Activated naive CD8-positive, alpha-beta T cell treated with anti-CD3 and anti-CD28 coated beads for 36 hours (primary cell): ENCODE measurements around the gene CNTN5. TPM values are rescaled to one million over a fixed set of nuclear protein-coding genes. Genes with fewer than 3 reads are reported as not detected.
"Not testable (repeated sequence)": the region's sequence is repeated elsewhere in the genome, so short reads cannot be mapped to it uniquely, and the experiment has no call there.

Source experiments
- DNase-seq: peaks from one replicate; pipeline ENCODE4 v3.0.0; 2021
- H3K27ac Mint-ChIP-seq: one replicate; pipeline ENCODE4 v1.8.0; 2022; ENCODE audit warnings: mild to moderate bottlenecking, moderate library complexity, mixed read lengths
- H3K27me3 Mint-ChIP-seq: one replicate; pipeline ENCODE4 v1.8.0; 2022; ENCODE audit warnings: mild to moderate bottlenecking, mixed read lengths
- H3K36me3 Mint-ChIP-seq: one replicate; pipeline ENCODE4 v1.8.0; 2021; ENCODE audit warnings: mild to moderate bottlenecking, mixed read lengths
- H3K4me1 Mint-ChIP-seq: one replicate; pipeline ENCODE4 v1.8.0; 2021; ENCODE audit warnings: mixed read lengths
- H3K4me3 Mint-ChIP-seq: one replicate; pipeline ENCODE4 v1.8.0; 2022; ENCODE audit warnings: mild to moderate bottlenecking, moderate library complexity, mixed read lengths
- H3K9me3 Mint-ChIP-seq: one replicate; pipeline ENCODE4 v1.8.0; 2022; ENCODE audit warnings: mixed read lengths
- total RNA-seq, 2 experiments: library from RNA; stranded (reverse); gene quantifications; one replicate each; pipeline ENCODE4 v1.2.3, GENCODE V29; 2021

Gene CNTN5
- total RNA-seq, 2 experiments from 2014 or later, result not detected

DNA sequence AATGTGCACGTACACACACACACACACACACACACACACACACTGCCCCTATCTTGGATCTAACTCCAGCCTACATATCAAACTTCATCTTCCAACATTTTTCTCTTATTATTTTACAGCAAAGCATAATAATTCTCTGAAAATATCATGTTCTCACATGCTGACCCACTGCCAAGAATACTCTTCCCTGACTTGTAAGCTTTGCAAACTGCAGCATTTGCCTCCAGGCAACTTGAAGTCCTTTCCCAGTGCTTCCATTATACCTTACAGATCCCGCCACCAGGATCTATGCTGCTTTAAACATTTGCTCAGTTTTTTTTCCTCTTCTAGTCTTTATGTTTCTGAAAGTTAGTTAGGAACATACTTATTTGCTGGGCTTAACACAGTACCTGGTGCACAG, 1183.0 kb downstream of the CNTN5 start:
- DNase-seq, result no peak
- Mint-ChIP-seq H3K4me3 (no peak overlapping the region), H3K27me3 (no peaks in the 10 kb centered on the region), H3K36me3 (no peaks in the 10 kb centered on the region), H3K9me3 (no peaks in the 10 kb centered on the region), H3K4me1 (no peaks in the 10 kb centered on the region), H3K27ac (no peak overlapping the region)

DNA sequence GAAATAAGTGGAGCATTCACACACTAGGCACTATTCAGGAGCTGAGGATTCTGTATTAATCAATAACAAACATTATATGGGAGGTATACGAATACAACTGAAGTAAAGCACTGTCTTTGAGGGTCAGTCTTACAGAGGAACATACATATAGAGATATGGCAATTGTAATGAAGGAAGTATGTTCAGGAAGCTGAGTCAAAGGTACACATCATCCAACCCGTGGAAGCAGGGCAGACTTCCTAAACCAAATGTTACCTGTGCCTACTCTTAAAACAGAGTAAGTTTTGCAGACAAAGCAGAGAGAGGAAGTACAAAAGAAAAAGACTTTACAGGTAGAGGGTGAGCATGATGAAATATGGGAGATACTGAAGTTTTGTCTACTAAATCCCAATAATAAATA, 1185.2 kb downstream of the CNTN5 start:
- Mint-ChIP-seq H3K9me3 (no peaks in the 10 kb centered on the region), H3K36me3 (no peaks in the 10 kb centered on the region), H3K4me1 (no peaks in the 10 kb centered on the region), H3K4me3 (no peak overlapping the region), H3K27me3 (no peaks in the 10 kb centered on the region), H3K27ac (no peak overlapping the region)
- DNase-seq, result no peak

DNA sequence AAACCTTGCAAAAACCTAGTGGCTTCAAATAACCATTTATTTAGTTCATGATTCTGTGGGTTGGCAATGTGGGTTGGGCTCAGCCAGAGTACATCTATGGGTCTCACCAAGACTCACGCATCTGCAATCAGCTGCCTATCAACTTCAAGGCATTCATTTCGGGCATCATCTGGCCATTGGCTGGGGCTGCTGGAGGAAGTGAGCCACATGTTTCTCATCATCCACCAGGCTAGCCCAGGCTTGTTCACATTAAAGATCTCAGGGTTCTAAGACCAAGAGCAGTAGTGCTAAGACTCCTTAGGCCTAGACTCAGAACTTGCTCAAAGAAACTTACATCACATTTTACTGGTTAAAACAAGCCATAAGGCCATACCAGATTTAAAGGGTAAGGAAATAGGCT, 1187.5 kb downstream of the CNTN5 start:
- H3K36me3 Mint-ChIP-seq, result no peaks in the 10 kb centered on the region
- no peak overlapping the region for H3K27ac Mint-ChIP-seq
- no peaks in the 10 kb centered on the region for H3K9me3 Mint-ChIP-seq
- H3K4me3 Mint-ChIP-seq, result no peak overlapping the region
- no peaks in the 10 kb centered on the region for H3K27me3 Mint-ChIP-seq
- no peaks in the 10 kb centered on the region for H3K4me1 Mint-ChIP-seq
- no peak for DNase-seq

- Mint-ChIP-seq H3K9me3 (peaks cover 5% of the 10 kb centered on the region), H3K4me1 (no peaks in the 10 kb centered on the region), H3K36me3 (no peaks in the 10 kb centered on the region), H3K27ac (no peak overlapping the region), H3K4me3 (no peak overlapping the region), H3K27me3 (no peaks in the 10 kb centered on the region)
- DNase-seq, result no peak
Observed at GRCh38 chr11:100214791-100215190, 1194.0 kb downstream of the CNTN5 start.

DNA sequence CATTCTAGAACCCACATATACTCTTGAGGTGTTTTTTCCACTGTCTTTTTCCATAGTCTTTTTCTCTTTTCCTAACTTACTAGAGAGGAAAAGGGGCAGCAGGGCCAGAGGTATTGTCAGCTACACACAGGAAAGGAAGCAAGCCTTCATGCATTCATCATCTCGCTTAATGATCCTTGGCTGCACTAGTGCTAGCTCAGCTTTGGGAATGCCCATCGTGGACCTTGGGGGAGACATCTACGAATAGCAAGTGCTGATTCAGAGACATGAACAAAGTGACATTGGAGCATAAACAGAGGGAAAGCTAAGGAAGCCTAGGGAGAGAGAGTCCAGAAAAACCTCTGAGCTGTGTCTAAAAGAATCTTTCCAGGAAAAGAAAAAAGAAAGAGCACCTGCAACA, 1200.1 kb downstream of the CNTN5 start:
- Mint-ChIP-seq H3K27ac (no peak overlapping the region), H3K9me3 (peaks cover 6% of the 10 kb centered on the region), H3K4me1 (no peaks in the 10 kb centered on the region), H3K4me3 (no peak overlapping the region), H3K36me3 (no peaks in the 10 kb centered on the region), H3K27me3 (no peaks in the 10 kb centered on the region)
- no peak for DNase-seq

GRCh38 chr11:100221791-100222190, 1201.0 kb downstream of the CNTN5 start:
- peaks cover 6% of the 10 kb centered on the region for H3K9me3 Mint-ChIP-seq
- no peaks in the 10 kb centered on the region for H3K36me3 Mint-ChIP-seq
- H3K4me3 Mint-ChIP-seq, result no peak overlapping the region
- no peaks in the 10 kb centered on the region for H3K27me3 Mint-ChIP-seq
- no peak overlapping the region for H3K27ac Mint-ChIP-seq
- no peaks in the 10 kb centered on the region for H3K4me1 Mint-ChIP-seq
- DNase-seq, result no peak

DNA sequence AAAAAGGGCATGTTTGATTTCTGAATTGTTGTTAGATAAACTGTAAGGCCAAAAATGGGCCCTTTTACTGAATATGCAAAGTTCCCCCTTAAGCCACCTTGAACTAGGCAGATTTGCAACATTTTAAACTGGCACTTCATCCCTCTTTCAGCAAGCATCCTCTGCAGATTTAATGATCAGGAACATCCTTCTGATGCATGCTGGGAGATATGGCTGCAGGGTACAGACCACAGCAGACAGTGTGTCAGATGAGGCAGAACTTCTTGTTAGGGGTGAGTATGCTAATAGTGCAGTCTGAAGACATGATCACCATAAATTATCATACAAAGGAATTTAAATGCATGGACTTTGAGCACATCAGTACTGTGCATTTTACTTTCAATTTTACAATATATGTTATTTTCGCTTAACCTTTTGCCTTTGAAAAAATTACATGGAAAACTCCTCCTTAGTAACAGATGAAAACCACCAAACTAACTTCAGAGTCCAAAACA, 1203.8 kb downstream of the CNTN5 start:
- DNase-seq, result no peak
- Mint-ChIP-seq H3K27ac (no peak overlapping the region), H3K27me3 (no peaks in the 10 kb centered on the region), H3K4me1 (no peaks in the 10 kb centered on the region), H3K4me3 (no peak overlapping the region), H3K9me3 (peaks cover 6% of the 10 kb centered on the region), H3K36me3 (no peaks in the 10 kb centered on the region)

- Mint-ChIP-seq H3K4me1 (no peaks in the 10 kb centered on the region), H3K27ac (no peak overlapping the region), H3K36me3 (no peaks in the 10 kb centered on the region), H3K27me3 (no peaks in the 10 kb centered on the region), H3K9me3 (peaks cover 5% of the 10 kb centered on the region), H3K4me3 (no peak overlapping the region)
- DNase-seq, result no peak
Observed at GRCh38 chr11:100229086-100229485, 1208.3 kb downstream of the CNTN5 start.

- Mint-ChIP-seq H3K36me3 (no peaks in the 10 kb centered on the region), H3K9me3 (peaks cover 6% of the 10 kb centered on the region), H3K4me3 (no peak overlapping the region), H3K4me1 (no peaks in the 10 kb centered on the region), H3K27me3 (no peaks in the 10 kb centered on the region), H3K27ac (no peak overlapping the region)
- no peak for DNase-seq
Observed at GRCh38 chr11:100232006-100232405, 1211.3 kb downstream of the CNTN5 start.

- DNase-seq, result no peak
- Mint-ChIP-seq H3K36me3 (no peaks in the 10 kb centered on the region), H3K27me3 (no peaks in the 10 kb centered on the region), H3K27ac (no peak overlapping the region), H3K4me3 (no peak overlapping the region), H3K9me3 (peaks cover 6% of the 10 kb centered on the region), H3K4me1 (no peaks in the 10 kb centered on the region)
Observed at GRCh38 chr11:100235085-100235484, 1214.3 kb downstream of the CNTN5 start.

- Mint-ChIP-seq H3K9me3 (peaks cover 3% of the 10 kb centered on the region), H3K36me3 (no peaks in the 10 kb centered on the region), H3K27me3 (no peaks in the 10 kb centered on the region), H3K4me1 (no peaks in the 10 kb centered on the region), H3K27ac (no peak overlapping the region), H3K4me3 (no peak overlapping the region)
- no peak for DNase-seq
Observed at GRCh38 chr11:100240025-100240539, 1219.3 kb downstream of the CNTN5 start.

GRCh38 chr11:100247704-100248103, 1227.0 kb downstream of the CNTN5 start:
- no peak for DNase-seq
- Mint-ChIP-seq H3K9me3 (peaks cover 3% of the 10 kb centered on the region), H3K27ac (no peak overlapping the region), H3K36me3 (no peaks in the 10 kb centered on the region), H3K4me1 (no peaks in the 10 kb centered on the region), H3K4me3 (no peak overlapping the region), H3K27me3 (no peaks in the 10 kb centered on the region)

GRCh38 chr11:100257238-100257803, 1236.6 kb downstream of the CNTN5 start:
- peaks cover 19% of the 10 kb centered on the region for H3K9me3 Mint-ChIP-seq
- not testable (repeated sequence) for DNase-seq, H3K27me3 Mint-ChIP-seq, H3K36me3 Mint-ChIP-seq, H3K27ac Mint-ChIP-seq, H3K4me3 Mint-ChIP-seq, H3K4me1 Mint-ChIP-seq

- H3K4me1 Mint-ChIP-seq, result no peaks in the 10 kb centered on the region
- H3K36me3 Mint-ChIP-seq, result no peaks in the 10 kb centered on the region
- H3K27me3 Mint-ChIP-seq, result no peaks in the 10 kb centered on the region
- DNase-seq, result no peak
- H3K27ac Mint-ChIP-seq, result no peak overlapping the region
- peaks cover 7% of the 10 kb centered on the region for H3K9me3 Mint-ChIP-seq
- H3K4me3 Mint-ChIP-seq, result no peak overlapping the region
Observed at GRCh38 chr11:100269516-100269915, 1248.8 kb downstream of the CNTN5 start.

GRCh38 chr11:100273066-100273815, 1252.5 kb downstream of the CNTN5 start:
- no peaks in the 10 kb centered on the region for H3K36me3 Mint-ChIP-seq
- H3K9me3 Mint-ChIP-seq, result peaks cover 6% of the 10 kb centered on the region
- no peak overlapping the region for H3K4me3 Mint-ChIP-seq
- H3K27ac Mint-ChIP-seq, result no peak overlapping the region
- H3K27me3 Mint-ChIP-seq, result no peaks in the 10 kb centered on the region
- DNase-seq, result no peak
- no peaks in the 10 kb centered on the region for H3K4me1 Mint-ChIP-seq

DNA sequence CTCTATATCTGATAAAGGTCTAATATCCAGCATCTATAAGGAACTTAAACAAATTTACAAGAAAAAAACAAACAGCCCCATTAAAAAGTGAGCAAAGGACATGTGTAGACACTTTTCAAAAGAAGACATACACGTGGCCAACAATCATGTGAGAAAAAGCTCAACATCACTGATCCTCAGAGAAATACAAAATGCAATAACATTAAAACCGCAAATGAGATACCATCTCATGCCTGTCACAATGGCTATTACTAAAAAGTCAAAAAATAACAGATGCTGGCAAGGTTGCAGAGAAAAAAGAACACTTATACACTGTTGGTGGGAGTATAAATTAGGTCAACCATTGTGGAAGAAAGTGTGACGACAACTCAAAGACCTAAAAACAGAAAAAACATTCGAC, 1253.7 kb downstream of the CNTN5 start:
- H3K27ac Mint-ChIP-seq, H3K4me1 Mint-ChIP-seq, DNase-seq, H3K4me3 Mint-ChIP-seq, H3K9me3 Mint-ChIP-seq, H3K27me3 Mint-ChIP-seq, H3K36me3 Mint-ChIP-seq: not testable (repeated sequence)
